ENCODE results near the gene ZNF550. TPM values are rescaled to one million over a fixed set of nuclear protein-coding genes. Genes with fewer than 3 reads are reported as not detected.
"Not testable (repeated sequence)": the region's sequence is repeated elsewhere in the genome, so short reads cannot be mapped to it uniquely, and the experiment has no call there.

ZNF550 gene
- total and polyA plus RNA-seq, 5 donors from 2014 or later, result 5.8 to 18.7 (median 10.2) TPM

GRCh38 chr19:57518021-57518420 is 41.6 kb downstream of the ZNF550 start:
- H3K27ac ChIP-seq (ENCODE audit: insufficient read depth, low read length, poor library complexity, severe bottlenecking); DNase-seq; H3K27me3 ChIP-seq (ENCODE audit: control insufficient read depth, insufficient read depth, low read length); H3K27ac Mint-ChIP-seq; H3K4me3 Mint-ChIP-seq; H3K27me3 Mint-ChIP-seq; H3K4me1 Mint-ChIP-seq; ATAC-seq (ENCODE audit: low read depth in 2 of 2); H3K4me3 ChIP-seq (ENCODE audit: low read depth, low read length); H3K4me1 ChIP-seq (ENCODE audit: control insufficient read depth, insufficient read depth, low read length, poor library complexity, severe bottlenecking): not testable (repeated sequence)
- peaks cover 40% of the 10 kb centered on the region for H3K36me3 Mint-ChIP-seq
- Histone ChIP-seq H3K36me3 (ENCODE audit: control insufficient read depth, insufficient read depth, low read length) (peaks cover 25% of the 10 kb centered on the region), H3K9me3 (ENCODE audit: control insufficient read depth in 2 of 2, low read length in 2 of 2) (peaks cover 27 to 43% of the 10 kb centered on the region in 2 experiments)
- H3K9me3 Mint-ChIP-seq, result peaks cover 0 to 55% (median 27%) of the 10 kb centered on the region in 7 donors

DNA sequence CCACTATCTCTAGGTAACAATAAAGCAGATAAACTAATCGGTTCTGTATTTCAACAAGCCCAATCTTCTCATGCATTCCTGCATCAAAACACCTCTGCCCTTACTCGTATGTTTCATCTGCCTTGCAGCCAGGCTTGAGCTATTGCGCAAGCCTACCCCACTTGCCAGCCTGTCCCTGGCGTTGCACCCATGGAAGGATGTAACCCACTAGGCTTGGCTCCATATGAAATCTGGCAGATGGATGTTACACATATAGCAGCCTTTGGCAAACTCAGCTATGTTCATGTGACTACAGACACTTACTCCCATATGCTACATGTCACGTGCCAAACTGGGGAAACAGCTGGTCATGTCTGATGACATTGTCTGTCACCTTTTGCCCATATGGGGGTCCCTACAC is 44.4 kb downstream of the ZNF550 start:
- H3K4me3 ChIP-seq (ENCODE audit: low read depth, low read length), result no peak overlapping the region
- H3K36me3 ChIP-seq (ENCODE audit: control insufficient read depth, insufficient read depth, low read length), result peaks cover 25% of the 10 kb centered on the region
- Mint-ChIP-seq H3K27ac (no peak overlapping the region), H3K4me3 (no peak overlapping the region), H3K4me1 (no peaks in the 10 kb centered on the region), H3K36me3 (peaks cover 44% of the 10 kb centered on the region), H3K9me3 (peaks cover 0 to 71% (median 37%) of the 10 kb centered on the region in 7 donors), H3K27me3 (no peaks in the 10 kb centered on the region)
- no peaks in the 10 kb centered on the region for H3K4me1 ChIP-seq (ENCODE audit: control insufficient read depth, insufficient read depth, low read length, poor library complexity, severe bottlenecking)
- H3K27ac ChIP-seq (ENCODE audit: insufficient read depth, low read length, poor library complexity, severe bottlenecking), result no peak overlapping the region
- no peaks in the 10 kb centered on the region for H3K27me3 ChIP-seq (ENCODE audit: control insufficient read depth, insufficient read depth, low read length)
- no peak for ATAC-seq (ENCODE audit: low read depth in 2 of 2)
- no peak for DNase-seq
- peaks cover 46 to 64% of the 10 kb centered on the region in 2 experiments for H3K9me3 ChIP-seq (ENCODE audit: control insufficient read depth in 2 of 2, low read length in 2 of 2)

GRCh38 chr19:57512845-57513244 is 46.8 kb downstream of the ZNF550 start:
- ATAC-seq (ENCODE audit: low read depth in 2 of 2) (no peak), DNase-seq (peak in 1 of 3 donors; percentile 10)
- H3K36me3 Mint-ChIP-seq, result peaks cover 65% of the 10 kb centered on the region
- Histone ChIP-seq H3K36me3 (ENCODE audit: control insufficient read depth, insufficient read depth, low read length) (peaks cover 25% of the 10 kb centered on the region), H3K27me3 (ENCODE audit: control insufficient read depth, insufficient read depth, low read length) (no peaks in the 10 kb centered on the region), H3K27ac (ENCODE audit: insufficient read depth, low read length, poor library complexity, severe bottlenecking) (no peak overlapping the region), H3K4me1 (ENCODE audit: control insufficient read depth, insufficient read depth, low read length, poor library complexity, severe bottlenecking) (no peaks in the 10 kb centered on the region), H3K4me3 (ENCODE audit: low read depth, low read length) (no peak overlapping the region), H3K9me3 (ENCODE audit: control insufficient read depth in 2 of 2, low read length in 2 of 2) (peaks cover 68 to 88% of the 10 kb centered on the region in 2 experiments)
- no peaks in the 10 kb centered on the region for H3K4me1 Mint-ChIP-seq
- H3K9me3 Mint-ChIP-seq, result peaks cover 0 to 80% (median 42%) of the 10 kb centered on the region in 7 donors
- no peak overlapping the region for H3K27ac Mint-ChIP-seq
- peak overlapping the region in 1 of 4 donors; percentile 50 for H3K4me3 Mint-ChIP-seq
- no peaks in the 10 kb centered on the region for H3K27me3 Mint-ChIP-seq

- ATAC-seq (ENCODE audit: low read depth in 2 of 2) (no peak), DNase-seq (no peak)
- H3K9me3 ChIP-seq (ENCODE audit: control insufficient read depth in 2 of 2, low read length in 2 of 2), result peaks cover 78 to 93% of the 10 kb centered on the region in 2 experiments
- H3K4me3 ChIP-seq (ENCODE audit: low read depth, low read length), result no peak overlapping the region
- H3K27ac ChIP-seq (ENCODE audit: insufficient read depth, low read length, poor library complexity, severe bottlenecking), result no peak overlapping the region
- H3K4me1 Mint-ChIP-seq, result no peaks in the 10 kb centered on the region
- no peaks in the 10 kb centered on the region for H3K27me3 ChIP-seq (ENCODE audit: control insufficient read depth, insufficient read depth, low read length)
- H3K27me3 Mint-ChIP-seq, result no peaks in the 10 kb centered on the region
- H3K9me3 Mint-ChIP-seq, result peaks cover 0 to 83% (median 49%) of the 10 kb centered on the region in 7 donors
- H3K36me3 Mint-ChIP-seq, result peaks cover 66% of the 10 kb centered on the region
- no peak overlapping the region for H3K27ac Mint-ChIP-seq
- peaks cover 31% of the 10 kb centered on the region for H3K36me3 ChIP-seq (ENCODE audit: control insufficient read depth, insufficient read depth, low read length)
- H3K4me3 Mint-ChIP-seq, result no peak overlapping the region
- no peaks in the 10 kb centered on the region for H3K4me1 ChIP-seq (ENCODE audit: control insufficient read depth, insufficient read depth, low read length, poor library complexity, severe bottlenecking)
These were observed 48.2 kb downstream of the ZNF550 start for GRCh38 chr19:57511484-57511883.

DNA sequence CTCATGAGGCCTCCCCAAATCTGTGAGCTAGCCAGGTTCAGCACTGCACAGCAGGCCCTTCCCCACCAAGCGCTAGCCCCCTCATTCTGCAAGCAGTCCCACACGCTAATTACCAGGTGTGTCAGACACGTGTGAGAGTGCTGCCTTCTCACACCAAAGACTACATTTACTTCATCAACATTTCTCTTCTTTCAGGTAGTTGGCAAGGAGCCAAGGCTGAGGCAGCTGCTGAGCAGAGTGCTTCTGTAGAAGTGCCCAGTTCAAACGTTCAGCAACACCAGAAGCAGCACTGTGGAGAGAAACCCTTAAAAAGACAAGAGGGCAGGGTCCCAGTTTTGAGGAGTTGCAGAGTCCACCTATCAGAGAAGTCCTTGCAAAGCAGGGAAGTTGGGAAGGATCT is 53.5 kb downstream of the ZNF550 start:
- Mint-ChIP-seq H3K9me3 (peaks cover 2 to 78% (median 49%) of the 10 kb centered on the region in 7 donors), H3K4me1 (peaks cover 0 to 17% (median 3%) of the 10 kb centered on the region in 4 donors), H3K27me3 (peaks cover 4% of the 10 kb centered on the region), H3K36me3 (peaks cover 77% of the 10 kb centered on the region), H3K4me3 (no peak overlapping the region), H3K27ac (no peak overlapping the region)
- no peak for ATAC-seq (ENCODE audit: low read depth in 2 of 2)
- Histone ChIP-seq H3K9me3 (ENCODE audit: control insufficient read depth in 2 of 2, low read length in 2 of 2) (peaks cover 69 to 91% of the 10 kb centered on the region in 2 experiments), H3K36me3 (ENCODE audit: control insufficient read depth, insufficient read depth, low read length) (peaks cover 52% of the 10 kb centered on the region), H3K4me1 (ENCODE audit: control insufficient read depth, insufficient read depth, low read length, poor library complexity, severe bottlenecking) (no peaks in the 10 kb centered on the region), H3K27ac (ENCODE audit: insufficient read depth, low read length, poor library complexity, severe bottlenecking) (no peak overlapping the region), H3K27me3 (ENCODE audit: control insufficient read depth, insufficient read depth, low read length) (no peaks in the 10 kb centered on the region), H3K4me3 (ENCODE audit: low read depth, low read length) (no peak overlapping the region)
- no peak for DNase-seq

- not testable (repeated sequence) for ATAC-seq (ENCODE audit: low read depth in 2 of 2); H3K27me3 ChIP-seq (ENCODE audit: control insufficient read depth, insufficient read depth, low read length); DNase-seq; H3K4me1 ChIP-seq (ENCODE audit: control insufficient read depth, insufficient read depth, low read length, poor library complexity, severe bottlenecking); H3K27ac ChIP-seq (ENCODE audit: insufficient read depth, low read length, poor library complexity, severe bottlenecking); H3K27me3 Mint-ChIP-seq
- H3K9me3 Mint-ChIP-seq, result peaks cover 2 to 63% (median 43%) of the 10 kb centered on the region in 7 donors
- peaks cover 5 to 30% (median 14%) of the 10 kb centered on the region in 4 donors for H3K4me1 Mint-ChIP-seq
- H3K4me3 ChIP-seq (ENCODE audit: low read depth, low read length), result peak overlapping the region; percentile 75
- H3K36me3 Mint-ChIP-seq, result peaks cover 45% of the 10 kb centered on the region
- H3K27ac Mint-ChIP-seq, result peak overlapping the region; percentile 63 to 90 (median 83)
- H3K4me3 Mint-ChIP-seq, result peak overlapping the region; percentile 73 to 89 (median 88)
- H3K36me3 ChIP-seq (ENCODE audit: control insufficient read depth, insufficient read depth, low read length), result peaks cover 29% of the 10 kb centered on the region
- peaks cover 49 to 78% of the 10 kb centered on the region in 2 experiments for H3K9me3 ChIP-seq (ENCODE audit: control insufficient read depth in 2 of 2, low read length in 2 of 2)
These were observed 59.3 kb downstream of the ZNF550 start for GRCh38 chr19:57500400-57500799.

- ATAC-seq (ENCODE audit: low read depth in 2 of 2) (peak; percentile 96 to 97), DNase-seq (peak; percentile 87 to 99 (median 94))
- H3K27ac Mint-ChIP-seq, result peak within 1 kb of the TSS; percentile 81 to 90 (median 83)
- peaks cover 43% of the 10 kb centered on the region for H3K36me3 Mint-ChIP-seq
- H3K4me3 Mint-ChIP-seq, result peak within 1 kb of the TSS; percentile 73 to 89 (median 88)
- Histone ChIP-seq H3K36me3 (ENCODE audit: control insufficient read depth, insufficient read depth, low read length) (peaks cover 24% of the 10 kb centered on the region), H3K4me3 (ENCODE audit: low read depth, low read length) (peak within 1 kb of the TSS; percentile 75), H3K27ac (ENCODE audit: insufficient read depth, low read length, poor library complexity, severe bottlenecking) (peak within 1 kb of the TSS; percentile 78), H3K9me3 (ENCODE audit: control insufficient read depth in 2 of 2, low read length in 2 of 2) (peaks cover 48 to 79% of the 10 kb centered on the region in 2 experiments)
- peaks cover 2 to 63% (median 44%) of the 10 kb centered on the region in 7 donors for H3K9me3 Mint-ChIP-seq
- H3K27me3 Mint-ChIP-seq; H3K27me3 ChIP-seq (ENCODE audit: control insufficient read depth, insufficient read depth, low read length); H3K4me1 ChIP-seq (ENCODE audit: control insufficient read depth, insufficient read depth, low read length, poor library complexity, severe bottlenecking): not testable (repeated sequence)
- peaks cover 5 to 29% (median 14%) of the 10 kb centered on the region in 4 donors for H3K4me1 Mint-ChIP-seq
These were observed 59.8 kb downstream of the ZNF550 start, which contains the start of gene ZNF773 for GRCh38 chr19:57499680-57500395. ZNF773 (plus strand) TSS chr19:57499938; CDS start chr19:57500081, 143 bp downstream.
